GM18519 (cell line): ENCODE measurements around the gene VWC2L.

Experiments used
- ATAC-seq: cut with Tn5 transposase; IDR thresholded peaks from one replicate; pipeline ENCODE4 v1.9.1; 2021; ENCODE audit warnings: mild to moderate bottlenecking, moderate library complexity; ENCODE audit not compliant: unreplicated experiment, low FRiP score

Gene VWC2L

GRCh38 chr2:214410918-214411554 lies at the start of gene VWC2L:
Gene VWC2L (plus strand): TSS chr2:214411054. CDS start chr2:214414194, 3,140 bp downstream.
- ATAC-seq, result peak; percentile 58

GRCh38 chr2:214361116-214361515 lies 49.7 kb upstream of the VWC2L start:
- no peak for ATAC-seq

GRCh38 chr2:214365549-214365948 lies 45.3 kb upstream of the VWC2L start:
- no peak for ATAC-seq

- no peak for ATAC-seq
Observed at GRCh38 chr2:214367171-214367570, 43.7 kb upstream of the VWC2L start.

- no peak for ATAC-seq
Observed at GRCh38 chr2:214376618-214377285, 34.1 kb upstream of the VWC2L start.

GRCh38 chr2:214377286-214377624 lies 33.6 kb upstream of the VWC2L start:
- ATAC-seq, result no peak

- no peak for ATAC-seq
Observed at GRCh38 chr2:214378455-214379103, 32.3 kb upstream of the VWC2L start.

GRCh38 chr2:214379227-214379626 lies 31.6 kb upstream of the VWC2L start:
- no peak for ATAC-seq

- no peak for ATAC-seq
Observed at GRCh38 chr2:214380681-214381080, 30.2 kb upstream of the VWC2L start.

GRCh38 chr2:214382229-214382628 lies 28.6 kb upstream of the VWC2L start:
- no peak for ATAC-seq

GRCh38 chr2:214386720-214387119 lies 24.1 kb upstream of the VWC2L start:
- ATAC-seq, result no peak

- ATAC-seq, result no peak
Observed at GRCh38 chr2:214389334-214389733, 21.5 kb upstream of the VWC2L start.

GRCh38 chr2:214393796-214394195 lies 17.1 kb upstream of the VWC2L start:
- ATAC-seq, result no peak

- ATAC-seq, result no peak
Observed at GRCh38 chr2:214395040-214395439, 15.8 kb upstream of the VWC2L start.

- ATAC-seq, result no peak
Observed at GRCh38 chr2:214401580-214401979, 9.3 kb upstream of the VWC2L start.

- ATAC-seq, result no peak
Observed at GRCh38 chr2:214410128-214410775, 602 bp upstream of the VWC2L start.

- no peak for ATAC-seq
Observed at GRCh38 chr2:214412679-214413078, 1.8 kb downstream of the VWC2L start.

- no peak for ATAC-seq
Observed at GRCh38 chr2:214436470-214436869, 25.6 kb downstream of the VWC2L start.

- ATAC-seq, result no peak
Observed at GRCh38 chr2:214450118-214450894, 39.5 kb downstream of the VWC2L start.

GRCh38 chr2:214451516-214452275 lies 40.8 kb downstream of the VWC2L start:
- no peak for ATAC-seq
